ENCODE measurements around the gene C5orf58. TPM values are rescaled to one million over a fixed set of nuclear protein-coding genes. Genes with fewer than 3 reads are reported as not detected.

Gene C5orf58
- polyA plus RNA-seq, 1 donor from 2014 or later, result not detected

GRCh38 chr5:170220191-170220590 is 12.6 kb upstream of the C5orf58 start:
- no peaks in the 10 kb centered on the region for H3F3A ChIP-seq (ENCODE audit: insufficient read depth, low read length, poor library complexity, severe bottlenecking)
- no peaks in the 10 kb centered on the region for H3K9me3 ChIP-seq (ENCODE audit: low read length)
- H3K36me3 ChIP-seq (ENCODE audit: insufficient read depth, low read length), result no peaks in the 10 kb centered on the region
- no peak overlapping the region for H2AFZ ChIP-seq (ENCODE audit: low read depth, low read length)
- H3K27ac ChIP-seq (ENCODE audit: low read length), result no peak overlapping the region
- no peaks in the 10 kb centered on the region for H3K9me2 ChIP-seq (ENCODE audit: insufficient read depth, low read length)
- no peak overlapping the region for H3K4me2 ChIP-seq (ENCODE audit: low read length)
- H4K20me1 ChIP-seq (ENCODE audit: insufficient read depth), result no peaks in the 10 kb centered on the region
- no peaks in the 10 kb centered on the region for H3K79me2 ChIP-seq (replicated peaks; ENCODE audit: insufficient read depth, low read length)
- H3K9ac ChIP-seq (ENCODE audit: low read length), result no peak overlapping the region
- peaks cover 13% of the 10 kb centered on the region for H3K27me3 ChIP-seq (ENCODE audit: insufficient read depth, low read depth, low read length)
- no peak overlapping the region for H3K4me3 ChIP-seq (ENCODE audit: low read length)
- no peak for TF ChIP-seq RAD21 (conservative IDR thresholded peaks at IDR 0.05)
- TF ChIP-seq POLR2AphosphoS5 (IDR thresholded peaks at IDR 0.05), result no peak
- TF ChIP-seq TAF1 (IDR thresholded peaks at IDR 0.05; ENCODE audit: low read depth), result no peak
- TF ChIP-seq EZH2 (IDR thresholded peaks at IDR 0.05; ENCODE audit: borderline replicate concordance, insufficient read depth, low read length, poor library complexity, severe bottlenecking), result no peak
- no peak for TF ChIP-seq MXI1 (conservative IDR thresholded peaks at IDR 0.05; ENCODE audit: poor library complexity, severe bottlenecking)
- TF ChIP-seq, protein P1, sequence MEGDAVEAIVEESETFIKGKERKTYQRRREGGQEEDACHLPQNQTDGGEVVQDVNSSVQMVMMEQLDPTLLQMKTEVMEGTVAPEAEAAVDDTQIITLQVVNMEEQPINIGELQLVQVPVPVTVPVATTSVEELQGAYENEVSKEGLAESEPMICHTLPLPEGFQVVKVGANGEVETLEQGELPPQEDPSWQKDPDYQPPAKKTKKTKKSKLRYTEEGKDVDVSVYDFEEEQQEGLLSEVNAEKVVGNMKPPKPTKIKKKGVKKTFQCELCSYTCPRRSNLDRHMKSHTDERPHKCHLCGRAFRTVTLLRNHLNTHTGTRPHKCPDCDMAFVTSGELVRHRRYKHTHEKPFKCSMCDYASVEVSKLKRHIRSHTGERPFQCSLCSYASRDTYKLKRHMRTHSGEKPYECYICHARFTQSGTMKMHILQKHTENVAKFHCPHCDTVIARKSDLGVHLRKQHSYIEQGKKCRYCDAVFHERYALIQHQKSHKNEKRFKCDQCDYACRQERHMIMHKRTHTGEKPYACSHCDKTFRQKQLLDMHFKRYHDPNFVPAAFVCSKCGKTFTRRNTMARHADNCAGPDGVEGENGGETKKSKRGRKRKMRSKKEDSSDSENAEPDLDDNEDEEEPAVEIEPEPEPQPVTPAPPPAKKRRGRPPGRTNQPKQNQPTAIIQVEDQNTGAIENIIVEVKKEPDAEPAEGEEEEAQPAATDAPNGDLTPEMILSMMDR (IDR thresholded peaks at IDR 0.05; ENCODE audit: poor library complexity, severe bottlenecking), result no peak
- TF ChIP-seq SMC3 (conservative IDR thresholded peaks at IDR 0.05; ENCODE audit: poor library complexity), result no peak
- TF ChIP-seq, protein P2, sequence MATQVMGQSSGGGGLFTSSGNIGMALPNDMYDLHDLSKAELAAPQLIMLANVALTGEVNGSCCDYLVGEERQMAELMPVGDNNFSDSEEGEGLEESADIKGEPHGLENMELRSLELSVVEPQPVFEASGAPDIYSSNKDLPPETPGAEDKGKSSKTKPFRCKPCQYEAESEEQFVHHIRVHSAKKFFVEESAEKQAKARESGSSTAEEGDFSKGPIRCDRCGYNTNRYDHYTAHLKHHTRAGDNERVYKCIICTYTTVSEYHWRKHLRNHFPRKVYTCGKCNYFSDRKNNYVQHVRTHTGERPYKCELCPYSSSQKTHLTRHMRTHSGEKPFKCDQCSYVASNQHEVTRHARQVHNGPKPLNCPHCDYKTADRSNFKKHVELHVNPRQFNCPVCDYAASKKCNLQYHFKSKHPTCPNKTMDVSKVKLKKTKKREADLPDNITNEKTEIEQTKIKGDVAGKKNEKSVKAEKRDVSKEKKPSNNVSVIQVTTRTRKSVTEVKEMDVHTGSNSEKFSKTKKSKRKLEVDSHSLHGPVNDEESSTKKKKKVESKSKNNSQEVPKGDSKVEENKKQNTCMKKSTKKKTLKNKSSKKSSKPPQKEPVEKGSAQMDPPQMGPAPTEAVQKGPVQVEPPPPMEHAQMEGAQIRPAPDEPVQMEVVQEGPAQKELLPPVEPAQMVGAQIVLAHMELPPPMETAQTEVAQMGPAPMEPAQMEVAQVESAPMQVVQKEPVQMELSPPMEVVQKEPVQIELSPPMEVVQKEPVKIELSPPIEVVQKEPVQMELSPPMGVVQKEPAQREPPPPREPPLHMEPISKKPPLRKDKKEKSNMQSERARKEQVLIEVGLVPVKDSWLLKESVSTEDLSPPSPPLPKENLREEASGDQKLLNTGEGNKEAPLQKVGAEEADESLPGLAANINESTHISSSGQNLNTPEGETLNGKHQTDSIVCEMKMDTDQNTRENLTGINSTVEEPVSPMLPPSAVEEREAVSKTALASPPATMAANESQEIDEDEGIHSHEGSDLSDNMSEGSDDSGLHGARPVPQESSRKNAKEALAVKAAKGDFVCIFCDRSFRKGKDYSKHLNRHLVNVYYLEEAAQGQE (IDR thresholded peaks at IDR 0.05; ENCODE audit: borderline replicate concordance), result no peak
- TF ChIP-seq EP300 (conservative IDR thresholded peaks at IDR 0.05; ENCODE audit: poor library complexity, severe bottlenecking), result no peak

- H3K9ac ChIP-seq (ENCODE audit: low read length), result no peak overlapping the region
- peak overlapping the region; percentile 18 for H3K27ac ChIP-seq (ENCODE audit: low read length)
- H3K4me3 ChIP-seq (ENCODE audit: low read length), result no peak overlapping the region
- TF ChIP-seq, protein P1 (IDR thresholded peaks at IDR 0.05; ENCODE audit: poor library complexity, severe bottlenecking), result peak; percentile 23
- TF ChIP-seq MXI1 (conservative IDR thresholded peaks at IDR 0.05; ENCODE audit: poor library complexity, severe bottlenecking), result no peak
- TF ChIP-seq EP300 (conservative IDR thresholded peaks at IDR 0.05; ENCODE audit: poor library complexity, severe bottlenecking), result no peak
- no peaks in the 10 kb centered on the region for H3K9me3 ChIP-seq (ENCODE audit: low read length)
- H3K9me2 ChIP-seq (ENCODE audit: insufficient read depth, low read length), result no peaks in the 10 kb centered on the region
- no peaks in the 10 kb centered on the region for H3K36me3 ChIP-seq (ENCODE audit: insufficient read depth, low read length)
- H3K4me2 ChIP-seq (ENCODE audit: low read length), result peak overlapping the region; percentile 7
- no peaks in the 10 kb centered on the region for H3F3A ChIP-seq (ENCODE audit: insufficient read depth, low read length, poor library complexity, severe bottlenecking)
- peaks cover 13% of the 10 kb centered on the region for H3K27me3 ChIP-seq (ENCODE audit: insufficient read depth, low read depth, low read length)
- H4K20me1 ChIP-seq (ENCODE audit: insufficient read depth), result no peaks in the 10 kb centered on the region
- no peaks in the 10 kb centered on the region for H3K79me2 ChIP-seq (replicated peaks; ENCODE audit: insufficient read depth, low read length)
- no peak overlapping the region for H2AFZ ChIP-seq (ENCODE audit: low read depth, low read length)
Measured at GRCh38 chr5:170221327-170221741, 11.5 kb upstream of the C5orf58 start.
